B cell (primary cell): ENCODE data around the gene SMIM36.

Experiments used
- EZH2 ChIP-seq: IDR thresholded peaks from 2 replicates; pipeline ENCODE4 v1.6.1; 2012; ENCODE audit warnings: borderline replicate concordance, low read depth, mild to moderate bottlenecking, moderate library complexity, low read length; ENCODE audit not compliant: insufficient read depth, poor library complexity, severe bottlenecking
- TF ChIP-seq, protein P1 (sequence below): fragments of 200-600 bp; IDR thresholded peaks from one replicate; pipeline ENCODE4 v1.8.0; 2022; ENCODE audit warnings: antibody characterized with exemption, mild to moderate bottlenecking

DNA sequence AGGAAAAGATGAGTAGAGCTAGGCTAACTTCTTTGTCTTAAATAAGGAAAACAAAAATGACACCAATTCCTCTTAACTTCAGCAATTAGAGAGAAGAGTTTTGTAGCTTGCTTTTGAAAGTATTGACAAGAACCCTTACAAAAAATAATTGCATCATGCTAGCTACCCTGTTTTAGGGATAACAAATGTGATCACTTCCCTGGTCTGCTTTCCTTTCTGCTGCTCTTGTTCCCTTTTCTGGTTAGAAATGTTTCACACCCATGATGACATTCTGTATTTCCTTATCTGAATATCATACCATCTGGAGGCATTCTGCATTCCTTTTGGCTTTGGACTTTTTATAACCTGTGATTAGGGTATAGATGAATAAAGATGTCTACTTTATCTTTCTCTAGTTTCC lies 9.9 kb upstream of the SMIM36 start:
- TF ChIP-seq EZH2, result no peak
- TF ChIP-seq, protein P1, sequence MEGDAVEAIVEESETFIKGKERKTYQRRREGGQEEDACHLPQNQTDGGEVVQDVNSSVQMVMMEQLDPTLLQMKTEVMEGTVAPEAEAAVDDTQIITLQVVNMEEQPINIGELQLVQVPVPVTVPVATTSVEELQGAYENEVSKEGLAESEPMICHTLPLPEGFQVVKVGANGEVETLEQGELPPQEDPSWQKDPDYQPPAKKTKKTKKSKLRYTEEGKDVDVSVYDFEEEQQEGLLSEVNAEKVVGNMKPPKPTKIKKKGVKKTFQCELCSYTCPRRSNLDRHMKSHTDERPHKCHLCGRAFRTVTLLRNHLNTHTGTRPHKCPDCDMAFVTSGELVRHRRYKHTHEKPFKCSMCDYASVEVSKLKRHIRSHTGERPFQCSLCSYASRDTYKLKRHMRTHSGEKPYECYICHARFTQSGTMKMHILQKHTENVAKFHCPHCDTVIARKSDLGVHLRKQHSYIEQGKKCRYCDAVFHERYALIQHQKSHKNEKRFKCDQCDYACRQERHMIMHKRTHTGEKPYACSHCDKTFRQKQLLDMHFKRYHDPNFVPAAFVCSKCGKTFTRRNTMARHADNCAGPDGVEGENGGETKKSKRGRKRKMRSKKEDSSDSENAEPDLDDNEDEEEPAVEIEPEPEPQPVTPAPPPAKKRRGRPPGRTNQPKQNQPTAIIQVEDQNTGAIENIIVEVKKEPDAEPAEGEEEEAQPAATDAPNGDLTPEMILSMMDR, result no peak
